Right lobe of liver (tissue), 4 donors: ENCODE results near the gene ZBTB32.

Source experiments
- CTCF ChIP-seq, 4 donors: fragments of 200-600 bp in 3 of 4; fragments of 450-650 bp in 1 of 4; IDR thresholded peaks; one replicate each; pipeline versions ENCODE4 v1.5.1 to v1.8.0; 2016 to 2022; ENCODE audit warnings: antibody characterized with exemption in 4 of 4, mild to moderate bottlenecking in 2 of 4
- POLR2A ChIP-seq: fragments of 450-650 bp; IDR thresholded peaks from one replicate; pipeline ENCODE4 v1.6.1; 2017; ENCODE audit warnings: antibody characterized with exemption, mild to moderate bottlenecking
- donor health status: DM: no; HTN: no; CAD: no.
- donor health status: DM: no; HTN: no; CAD: no.
- donor health status: DM: no; HTN: yes; CAD: no.

- TF ChIP-seq CTCF (IDR thresholded peaks at IDR 0.05) (no peak), POLR2A (peak; percentile 65)
Observed at GRCh38 chr19:35757749-35758608, 53.6 kb downstream of the ZBTB32 start, which contains the start of gene PROSER3.
